Measurements from ENCODE around the gene MORN4. TPM values are rescaled to one million over a fixed set of nuclear protein-coding genes. Genes with fewer than 3 reads are reported as not detected.

MORN4 gene
- total RNA-seq, 1 experiment from 2014 or later: 11.9 TPM

GRCh38 chr10:97618285-97618684 is 15.0 kb downstream of the MORN4 start:
- no peaks in the 10 kb centered on the region for H4K20me1 ChIP-seq (ENCODE audit: control insufficient read depth, insufficient read depth, insufficient read length)
- H4K91ac ChIP-seq (ENCODE audit: insufficient read length, low read depth, low read length): no peak overlapping the region
- Mint-ChIP-seq H3K27me3 (ENCODE audit: low read depth) (no peaks in the 10 kb centered on the region), H3K9me3 (no peaks in the 10 kb centered on the region), H3K4me3 (no peak overlapping the region), H3K27ac (no peak overlapping the region), H3K36me3 (ENCODE audit: insufficient read depth in 1 of 3, low read depth in 3 of 3) (0 out of 7 replicates have a peak, but pooled peaks cover 3 to 5% (median 4%) of the 10 kb centered on the region in 3 experiments), H3K4me1 (no peaks in the 10 kb centered on the region)
- H3K23me2 ChIP-seq (ENCODE audit: insufficient read length, low read depth, low read length, poor library complexity, severe bottlenecking): no peaks in the 10 kb centered on the region
- no peak overlapping the region for H2BK15ac ChIP-seq (ENCODE audit: low read depth, low read length)
- no peaks in the 10 kb centered on the region for H3K9me3 ChIP-seq (ENCODE audit: control insufficient read depth, low read depth, low read length)
- H3K14ac ChIP-seq (ENCODE audit: insufficient read depth, low read length): no peak overlapping the region
- no peak for TF ChIP-seq CTCF (conservative IDR thresholded peaks at IDR 0.05)
- H3K56ac ChIP-seq (ENCODE audit: insufficient read length, low read depth, low read length): no peak overlapping the region
- no peak for DNase-seq
- no peak overlapping the region for H3K9ac ChIP-seq (ENCODE audit: extremely low read depth, insufficient read length, low read length)
- H3T11ph ChIP-seq (ENCODE audit: low read length): no peak overlapping the region
- H4K5ac ChIP-seq (ENCODE audit: insufficient read length, low read depth, low read length): no peak overlapping the region
- no peak overlapping the region for H3K18ac ChIP-seq (ENCODE audit: insufficient read length, low read depth, low read length)
- no peak overlapping the region for H3K23ac ChIP-seq (ENCODE audit: insufficient read length, low read depth, low read length)
- H2AK5ac ChIP-seq (ENCODE audit: insufficient read length, low read length): no peak overlapping the region
- no peaks in the 10 kb centered on the region for H3K27me3 ChIP-seq (ENCODE audit: insufficient read depth, low read length)
- no peak overlapping the region for H2BK20ac ChIP-seq (ENCODE audit: low read depth, low read length, poor library complexity, severe bottlenecking)
- H3K4me1 ChIP-seq (ENCODE audit: insufficient read depth, low read length): no peaks in the 10 kb centered on the region
- H3K4ac ChIP-seq (ENCODE audit: low read depth, low read length): no peak overlapping the region
- H2BK120ac ChIP-seq (ENCODE audit: low read depth, low read length, poor library complexity, severe bottlenecking): no peak overlapping the region
- no peak overlapping the region for H2AFZ ChIP-seq (ENCODE audit: low read length)
- H3K79me1 ChIP-seq (ENCODE audit: insufficient read depth, low read depth, low read length, poor library complexity, severe bottlenecking): no peaks in the 10 kb centered on the region
- no peak overlapping the region for H2BK12ac ChIP-seq (ENCODE audit: insufficient read length, low read depth, low read length)
- H3K4me2 ChIP-seq (ENCODE audit: insufficient read depth, insufficient read length, low read length): no peak overlapping the region
- H3K27ac ChIP-seq (ENCODE audit: insufficient read length, low read depth, low read length): no peak overlapping the region
- no peaks in the 10 kb centered on the region for H3K79me2 ChIP-seq (ENCODE audit: insufficient read depth, low read length)
- WGBS (ENCODE audit: extremely low coverage, insufficient read length, low lambda C conversion rate): no CpG with 5 or more reads among the region's 4 CpGs
- H4K8ac ChIP-seq (replicated peaks; ENCODE audit: insufficient read length, low read depth, low read length): no peak overlapping the region
- no peak overlapping the region for H2BK5ac ChIP-seq (ENCODE audit: insufficient read length, low read length)

Measured in H9 (cell line).